Stimulated activated CD8-positive, alpha-beta memory T cell treated with anti-CD3 and anti-CD28 coated beads, Interleukin-12 subunit alpha, Interleukin-12 subunit beta, amount 100 ng/mL, for 1 hour (primary cell): ENCODE results near the gene TSC22D1.

Experiments used
- DNase-seq: peaks from one replicate; pipeline ENCODE4 v3.0.0-alpha.2; 2020; ENCODE audit warnings: low read depth

TSC22D1 gene

DNA sequence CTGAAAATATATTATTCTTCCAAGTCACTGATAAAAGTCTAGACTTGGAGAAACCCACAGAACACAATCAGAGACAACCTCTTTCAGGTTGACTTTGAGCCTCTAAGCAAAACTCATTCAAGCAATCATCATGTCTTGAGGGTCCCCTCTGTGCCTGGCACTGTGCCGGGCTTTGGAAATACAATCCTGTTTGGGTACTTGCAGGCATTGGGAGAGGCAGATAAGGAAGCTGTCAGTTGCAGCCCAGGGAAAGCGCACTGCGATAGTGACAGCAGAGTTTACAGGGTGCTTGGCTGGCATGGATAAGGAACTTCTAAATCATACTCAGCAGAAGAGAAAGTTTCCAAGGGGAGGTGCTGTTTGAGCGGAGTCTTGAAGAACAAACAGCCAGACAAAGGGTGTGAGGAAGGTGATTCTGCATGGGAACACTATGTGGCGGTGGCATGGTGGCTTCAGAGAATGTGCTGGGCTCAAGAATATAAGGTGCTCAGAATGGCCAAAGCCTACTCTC lies 193.4 kb downstream of the TSC22D1 start:
- DNase-seq = no peak
